ENCODE results near the gene SPOPL.

Gene SPOPL

GRCh38 chr2:138596403-138596802 is 94.8 kb downstream of the SPOPL start:
- in situ Hi-C loops (cut with MboI; ENCODE audit: low sequenced_read_pairs): no loop called here

GRCh38 chr2:138600732-138601457 is 99.3 kb downstream of the SPOPL start:
- in situ Hi-C loops (cut with MboI; ENCODE audit: low sequenced_read_pairs): no loop called here

- in situ Hi-C loops (cut with MboI; ENCODE audit: low sequenced_read_pairs): no loop called here
Measured at GRCh38 chr2:138601458-138602165, 100.0 kb downstream of the SPOPL start.

- in situ Hi-C loops (cut with MboI; ENCODE audit: low sequenced_read_pairs): no loop called here
Measured at GRCh38 chr2:138602166-138602460, 100.5 kb downstream of the SPOPL start.

- in situ Hi-C loops (cut with MboI; ENCODE audit: low sequenced_read_pairs): no loop called here
Measured at GRCh38 chr2:138607746-138608145, 106.2 kb downstream of the SPOPL start.

- in situ Hi-C loops (cut with MboI; ENCODE audit: low sequenced_read_pairs): no loop called here
Measured at GRCh38 chr2:138609446-138609845, 107.9 kb downstream of the SPOPL start.

GRCh38 chr2:138610201-138610953 is 108.8 kb downstream of the SPOPL start:
- in situ Hi-C loops (cut with MboI; ENCODE audit: low sequenced_read_pairs): no loop called here

GRCh38 chr2:138615257-138615656 is 113.7 kb downstream of the SPOPL start:
- in situ Hi-C loops (cut with MboI; ENCODE audit: low sequenced_read_pairs): no loop called here

GRCh38 chr2:138617026-138617425 is 115.5 kb downstream of the SPOPL start:
- in situ Hi-C loops (cut with MboI; ENCODE audit: low sequenced_read_pairs): no loop called here

- in situ Hi-C loops (cut with MboI; ENCODE audit: low sequenced_read_pairs): no loop called here
Measured at GRCh38 chr2:138618971-138619370, 117.4 kb downstream of the SPOPL start.

GRCh38 chr2:138620431-138620830 is 118.9 kb downstream of the SPOPL start:
- in situ Hi-C loops (cut with MboI; ENCODE audit: low sequenced_read_pairs): no loop called here

- in situ Hi-C loops (cut with MboI; ENCODE audit: low sequenced_read_pairs): no loop called here
Measured at GRCh38 chr2:138621139-138621538, 119.6 kb downstream of the SPOPL start.

- in situ Hi-C loops (cut with MboI; ENCODE audit: low sequenced_read_pairs): no loop called here
Measured at GRCh38 chr2:138622613-138623012, 121.0 kb downstream of the SPOPL start.
